ENCODE measurements around the gene ZNF784.

ZNF784 gene

DNA sequence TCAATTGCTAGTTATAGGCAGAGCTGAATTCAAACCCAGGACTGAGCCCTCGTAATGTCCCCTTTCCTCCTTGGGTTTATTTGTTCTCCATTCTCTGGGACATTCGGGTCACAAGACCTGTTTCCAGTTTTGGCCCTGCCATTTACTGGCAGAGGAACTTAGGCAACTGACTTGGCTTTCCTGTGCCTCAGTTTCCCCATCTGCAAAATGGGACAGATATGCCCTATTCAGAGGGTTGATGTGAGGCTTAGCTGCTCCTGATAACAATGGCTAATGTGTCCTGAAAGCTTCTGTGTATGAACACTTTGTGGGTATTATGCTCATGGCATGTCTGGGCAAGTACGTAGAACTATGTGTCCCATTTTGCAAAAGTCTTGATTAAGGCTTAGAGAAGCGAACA lies 23.3 kb downstream of the ZNF784 start:
- H2BK5ac ChIP-seq (ENCODE audit: low read depth, low read length, poor library complexity, severe bottlenecking), result no peak overlapping the region
- H3K79me1 ChIP-seq (replicated peaks; ENCODE audit: low read length, poor library complexity, severe bottlenecking), result peaks cover 38% of the 10 kb centered on the region
- H2BK15ac ChIP-seq (ENCODE audit: low read depth, poor library complexity, severe bottlenecking), result peak overlapping the region; percentile 70
- H3K4me2 ChIP-seq (ENCODE audit: low read length, poor library complexity, severe bottlenecking), result peak overlapping the region; percentile 86
- peak overlapping the region in 1 of 2 experiments; percentile 34 for H3K23ac ChIP-seq (ENCODE audit: low read length in 2 of 2)
- peak overlapping the region; percentile 5 for H4K8ac ChIP-seq (ENCODE audit: low read length)
- H3K9me3 ChIP-seq (ENCODE audit: control insufficient read depth, low read length), result no peaks in the 10 kb centered on the region
- no peaks in the 10 kb centered on the region for H3K27me3 ChIP-seq (ENCODE audit: control insufficient read depth in 1 of 2, insufficient read depth in 1 of 2, low read length in 2 of 2)
- 96% methylated on average over 4 of the region's 4 CpGs for WGBS
- no peak overlapping the region for H3K14ac ChIP-seq (ENCODE audit: low read length in 2 of 2)
- peaks cover 17% of the 10 kb centered on the region for H3K4me1 ChIP-seq (ENCODE audit: control insufficient read depth, insufficient read depth, low read depth, low read length)
- peak overlapping the region in 1 of 2 experiments; percentile 87 for H3K4me3 ChIP-seq (ENCODE audit: insufficient read depth in 1 of 2, low read depth in 1 of 2, low read length in 2 of 2)
- peak overlapping the region; percentile 21 to 75 for H2BK12ac ChIP-seq (ENCODE audit: low read length in 2 of 2)
- peak overlapping the region; percentile 84 for H3K9ac ChIP-seq (ENCODE audit: low read length)
- peaks cover 13 to 32% of the 10 kb centered on the region in 2 experiments for H3K36me3 ChIP-seq (ENCODE audit: control insufficient read depth in 1 of 2, insufficient read depth in 2 of 2, low read depth in 1 of 2, low read length in 2 of 2)
- peak overlapping the region; percentile 41 for H3K27ac ChIP-seq (ENCODE audit: low read length, poor library complexity, severe bottlenecking)
- H3K18ac ChIP-seq (ENCODE audit: low read depth in 1 of 2, low read length in 2 of 2), result no peak overlapping the region
- peak overlapping the region; percentile 44 for H4K91ac ChIP-seq (ENCODE audit: low read length)
- H2AFZ ChIP-seq (ENCODE audit: low read depth, low read length), result no peak overlapping the region
- peak overlapping the region; percentile 11 for H2AK5ac ChIP-seq (ENCODE audit: low read length, severe bottlenecking)
- no peak for DNase-seq
- H2BK120ac ChIP-seq (ENCODE audit: low read depth, low read length), result no peak overlapping the region
- peak overlapping the region; percentile 37 to 99 for H3K4ac ChIP-seq (ENCODE audit: low read depth in 1 of 2, low read length in 2 of 2)

DNA sequence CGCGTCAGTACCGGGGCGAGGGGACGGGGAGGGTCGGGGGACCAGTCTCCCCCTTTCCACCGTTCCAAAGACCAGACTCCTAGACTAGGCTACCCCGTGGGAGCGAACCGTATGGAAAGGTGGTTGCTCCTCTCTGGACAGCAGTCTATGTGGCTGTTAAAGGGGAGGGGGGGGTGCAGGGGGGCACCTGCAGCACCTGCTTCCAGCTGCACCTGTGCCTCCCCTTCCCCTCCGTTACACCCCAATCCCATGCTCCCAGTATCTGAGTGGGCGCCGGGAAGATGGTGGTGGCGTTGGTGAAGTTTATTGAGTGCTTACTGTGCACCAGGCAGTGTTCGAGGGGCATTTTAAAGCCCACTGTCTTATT lies 23.7 kb downstream of the ZNF784 start:
- Histone ChIP-seq H2BK12ac (ENCODE audit: low read length in 2 of 2) (peak overlapping the region; percentile 37 to 75), H2BK5ac (ENCODE audit: low read depth, low read length, poor library complexity, severe bottlenecking) (peak overlapping the region; percentile 35), H2BK15ac (ENCODE audit: low read depth, poor library complexity, severe bottlenecking) (peak overlapping the region; percentile 70), H3K27ac (ENCODE audit: low read length, poor library complexity, severe bottlenecking) (peak overlapping the region; percentile 41), H2AK5ac (ENCODE audit: low read length, severe bottlenecking) (peak overlapping the region; percentile 11), H2BK120ac (ENCODE audit: low read depth, low read length) (peak overlapping the region; percentile 90), H3K9me3 (ENCODE audit: control insufficient read depth, low read length) (no peaks in the 10 kb centered on the region), H3K4me2 (ENCODE audit: low read length, poor library complexity, severe bottlenecking) (peak overlapping the region; percentile 86), H4K8ac (ENCODE audit: low read length) (peak overlapping the region; percentile 92), H3K4me1 (ENCODE audit: control insufficient read depth, insufficient read depth, low read depth, low read length) (peaks cover 17% of the 10 kb centered on the region), H2AFZ (ENCODE audit: low read depth, low read length) (no peak overlapping the region), H3K27me3 (ENCODE audit: control insufficient read depth in 1 of 2, insufficient read depth in 1 of 2, low read length in 2 of 2) (no peaks in the 10 kb centered on the region), H3K14ac (ENCODE audit: low read length in 2 of 2) (peak overlapping the region in 1 of 2 experiments; percentile 87), H3K4ac (ENCODE audit: low read depth in 1 of 2, low read length in 2 of 2) (peak overlapping the region; percentile 73 to 99), H4K91ac (ENCODE audit: low read length) (peak overlapping the region; percentile 95), H3K18ac (ENCODE audit: low read depth in 1 of 2, low read length in 2 of 2) (peak overlapping the region; percentile 85 to 88), H3K36me3 (ENCODE audit: control insufficient read depth in 1 of 2, insufficient read depth in 2 of 2, low read depth in 1 of 2, low read length in 2 of 2) (peaks cover 17 to 36% of the 10 kb centered on the region in 2 experiments), H3K9ac (ENCODE audit: low read length) (peak overlapping the region; percentile 84), H3K4me3 (ENCODE audit: insufficient read depth in 1 of 2, low read depth in 1 of 2, low read length in 2 of 2) (peak overlapping the region; percentile 80 to 87), H3K23ac (ENCODE audit: low read length in 2 of 2) (peak overlapping the region in 1 of 2 experiments; percentile 73), H3K79me1 (replicated peaks; ENCODE audit: low read length, poor library complexity, severe bottlenecking) (peaks cover 40% of the 10 kb centered on the region)
- no peak for DNase-seq
- 45% methylated on average over 4 of the region's 15 CpGs for WGBS

DNA sequence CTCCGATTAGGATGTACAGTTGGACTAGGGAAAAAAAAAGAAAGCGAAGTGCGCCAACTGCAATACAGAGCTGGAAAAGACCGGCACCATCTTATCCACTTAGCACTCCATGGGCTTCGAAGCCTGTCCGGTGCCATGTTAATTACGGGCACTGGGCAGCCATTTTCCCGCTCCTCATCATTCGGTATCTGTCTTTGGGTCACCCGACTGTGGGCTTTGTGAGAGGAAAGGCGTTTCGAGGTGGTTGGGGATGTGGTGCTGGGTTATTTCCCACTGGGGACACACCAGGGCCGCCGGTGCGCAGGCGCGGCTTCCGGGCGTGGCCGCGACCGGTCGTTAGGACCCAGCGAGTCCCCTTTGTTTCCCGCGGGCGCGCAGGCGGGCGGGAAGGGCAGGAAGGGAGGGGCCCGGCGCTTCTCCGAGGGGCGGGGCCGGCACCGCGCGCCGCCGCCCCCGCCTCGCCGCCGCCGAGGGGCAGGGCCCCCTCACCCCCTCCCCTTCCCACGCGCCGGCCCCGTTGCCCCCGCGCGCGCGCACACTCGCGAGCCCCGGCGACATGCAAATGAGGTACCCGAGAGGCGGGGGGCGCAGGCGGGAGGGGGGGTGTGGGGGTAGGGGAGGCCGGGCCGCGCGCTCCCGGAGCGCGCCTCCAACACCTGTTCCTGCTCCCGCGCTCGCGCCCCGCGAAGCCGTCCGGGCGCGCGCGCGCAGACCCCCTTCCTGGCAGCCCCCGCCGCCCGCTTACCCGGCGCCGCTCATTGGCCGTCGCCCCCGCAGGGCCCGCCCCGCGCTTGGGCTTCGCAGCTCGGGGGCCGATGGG lies 24.3 kb downstream of the ZNF784 start, which contains the start of gene ZNF524:
Gene ZNF524, plus strand, starts transcription at position 447 of the 820 bp plus-strand sequence. CDS start 1,825 bp downstream, outside the sequence.
- Histone ChIP-seq H2AFZ (ENCODE audit: low read depth, low read length) (peak within 1 kb of the TSS; percentile 85), H2BK12ac (ENCODE audit: low read length in 2 of 2) (peak within 1 kb of the TSS; percentile 70 to 75), H3K14ac (ENCODE audit: low read length in 2 of 2) (peak within 1 kb of the TSS in 1 of 2 experiments; percentile 91), H2AK5ac (ENCODE audit: low read length, severe bottlenecking) (peak within 1 kb of the TSS; percentile 92), H3K4me2 (ENCODE audit: low read length, poor library complexity, severe bottlenecking) (peak within 1 kb of the TSS; percentile 86), H3K27ac (ENCODE audit: low read length, poor library complexity, severe bottlenecking) (peak within 1 kb of the TSS; percentile 97), H2BK15ac (ENCODE audit: low read depth, poor library complexity, severe bottlenecking) (peak within 1 kb of the TSS; percentile 99), H2BK120ac (ENCODE audit: low read depth, low read length) (peak within 1 kb of the TSS; percentile 97), H3K18ac (ENCODE audit: low read depth in 1 of 2, low read length in 2 of 2) (peak within 1 kb of the TSS; percentile 97 to 100), H3K27me3 (ENCODE audit: control insufficient read depth in 1 of 2, insufficient read depth in 1 of 2, low read length in 2 of 2) (no peaks in the 10 kb centered on the region), H3K4me3 (ENCODE audit: insufficient read depth in 1 of 2, low read depth in 1 of 2, low read length in 2 of 2) (peak within 1 kb of the TSS; percentile 80 to 98), H4K91ac (ENCODE audit: low read length) (peak within 1 kb of the TSS; percentile 100), H4K8ac (ENCODE audit: low read length) (peak within 1 kb of the TSS; percentile 99), H3K23ac (ENCODE audit: low read length in 2 of 2) (peak within 1 kb of the TSS in 1 of 2 experiments; percentile 73), H3K36me3 (ENCODE audit: control insufficient read depth in 1 of 2, insufficient read depth in 2 of 2, low read depth in 1 of 2, low read length in 2 of 2) (peaks cover 23 to 42% of the 10 kb centered on the region in 2 experiments), H2BK5ac (ENCODE audit: low read depth, low read length, poor library complexity, severe bottlenecking) (peak within 1 kb of the TSS; percentile 97), H3K9me3 (ENCODE audit: control insufficient read depth, low read length) (no peaks in the 10 kb centered on the region), H3K9ac (ENCODE audit: low read length) (peak within 1 kb of the TSS; percentile 99), H3K79me1 (replicated peaks; ENCODE audit: low read length, poor library complexity, severe bottlenecking) (peaks cover 42% of the 10 kb centered on the region), H3K4me1 (ENCODE audit: control insufficient read depth, insufficient read depth, low read depth, low read length) (peaks cover 17% of the 10 kb centered on the region), H3K4ac (ENCODE audit: low read depth in 1 of 2, low read length in 2 of 2) (peak within 1 kb of the TSS; percentile 98 to 99)
- 0% methylated on average over 33 of the region's 97 CpGs for WGBS
- DNase-seq, result peak; percentile 96

DNA sequence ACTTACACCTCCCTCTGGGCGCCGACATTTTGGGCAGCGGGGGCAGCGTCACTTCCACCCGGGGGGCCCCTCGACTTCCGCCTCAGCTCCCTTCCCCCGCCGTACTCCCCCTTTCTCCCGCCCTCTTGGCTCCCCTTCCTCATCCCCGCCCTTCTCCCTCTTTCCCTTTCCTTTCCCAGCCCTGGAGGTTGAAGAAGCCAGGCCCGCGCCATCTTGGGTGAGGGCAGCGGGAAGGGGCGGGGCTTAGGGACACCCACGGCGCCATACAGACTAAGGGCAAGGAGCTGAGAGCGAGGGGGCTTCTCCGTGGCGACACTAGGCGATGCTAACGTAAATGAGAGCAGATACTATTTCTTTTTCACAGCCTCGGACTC lies 24.9 kb downstream of the ZNF784 start, which contains the start of gene FIZ1:
Gene FIZ1, minus strand, starts transcription at position 50 of the 374 bp plus-strand sequence. CDS start 1,652 bp downstream, outside the sequence.
- Histone ChIP-seq H3K9me3 (ENCODE audit: control insufficient read depth, low read length) (no peaks in the 10 kb centered on the region), H3K23ac (ENCODE audit: low read length in 2 of 2) (no peak within 1 kb of the TSS), H2AFZ (ENCODE audit: low read depth, low read length) (peak within 1 kb of the TSS; percentile 85), H2AK5ac (ENCODE audit: low read length, severe bottlenecking) (peak within 1 kb of the TSS; percentile 92), H3K4me2 (ENCODE audit: low read length, poor library complexity, severe bottlenecking) (peak within 1 kb of the TSS; percentile 86), H2BK12ac (ENCODE audit: low read length in 2 of 2) (peak within 1 kb of the TSS; percentile 52 to 70), H3K27ac (ENCODE audit: low read length, poor library complexity, severe bottlenecking) (peak within 1 kb of the TSS; percentile 97), H3K4me3 (ENCODE audit: insufficient read depth in 1 of 2, low read depth in 1 of 2, low read length in 2 of 2) (peak within 1 kb of the TSS; percentile 80 to 98), H3K4me1 (ENCODE audit: control insufficient read depth, insufficient read depth, low read depth, low read length) (peaks cover 15% of the 10 kb centered on the region), H4K8ac (ENCODE audit: low read length) (peak within 1 kb of the TSS; percentile 99), H3K4ac (ENCODE audit: low read depth in 1 of 2, low read length in 2 of 2) (peak within 1 kb of the TSS; percentile 96 to 98), H3K27me3 (ENCODE audit: control insufficient read depth in 1 of 2, insufficient read depth in 1 of 2, low read length in 2 of 2) (no peaks in the 10 kb centered on the region), H3K79me1 (replicated peaks; ENCODE audit: low read length, poor library complexity, severe bottlenecking) (peaks cover 42% of the 10 kb centered on the region), H3K36me3 (ENCODE audit: control insufficient read depth in 1 of 2, insufficient read depth in 2 of 2, low read depth in 1 of 2, low read length in 2 of 2) (peaks cover 28 to 47% of the 10 kb centered on the region in 2 experiments), H3K18ac (ENCODE audit: low read depth in 1 of 2, low read length in 2 of 2) (peak within 1 kb of the TSS; percentile 97 to 100), H2BK120ac (ENCODE audit: low read depth, low read length) (peak within 1 kb of the TSS; percentile 97), H3K9ac (ENCODE audit: low read length) (peak within 1 kb of the TSS; percentile 99), H3K14ac (ENCODE audit: low read length in 2 of 2) (peak within 1 kb of the TSS in 1 of 2 experiments; percentile 91), H2BK15ac (ENCODE audit: low read depth, poor library complexity, severe bottlenecking) (peak within 1 kb of the TSS; percentile 99), H4K91ac (ENCODE audit: low read length) (peak within 1 kb of the TSS; percentile 100), H2BK5ac (ENCODE audit: low read depth, low read length, poor library complexity, severe bottlenecking) (peak within 1 kb of the TSS; percentile 97)
- 0% methylated on average over 20 of the region's 23 CpGs for WGBS
- DNase-seq, result peak; percentile 99

Data from mesenchymal stem cell (in vitro differentiated cells and primary cell).